Effector memory CD8-positive, alpha-beta T cell (primary cell): ENCODE results near the gene CDC40.

ENCODE experiments used
- ATAC-seq: fragments of 150-1000 bp; cut with Tn5 transposase; replicated peaks from 2 replicates; pipeline ENCODE4 v1.10.0; 2021; ENCODE audit warnings: mild to moderate bottlenecking, moderate library complexity
- DNase-seq, 3 experiments: peaks; one replicate each; pipeline ENCODE4 v3.0.0; 2021
- H3K27ac Mint-ChIP-seq, 2 donors: one replicate each; pipeline ENCODE4 v1.8.0; 2022; ENCODE audit warnings: mild to moderate bottlenecking in 2 of 2, mixed read lengths in 2 of 2, moderate library complexity in 2 of 2
- H3K27me3 Mint-ChIP-seq, 2 donors: one replicate each; pipeline ENCODE4 v1.8.0; 2022; ENCODE audit warnings: mixed read lengths in 2 of 2
- H3K36me3 Mint-ChIP-seq: one replicate; pipeline ENCODE4 v1.8.0; 2022; ENCODE audit warnings: mild to moderate bottlenecking, moderate library complexity, mixed read lengths; ENCODE audit not compliant: insufficient read depth
- H3K4me1 Mint-ChIP-seq, 2 donors: one replicate each; pipeline ENCODE4 v1.8.0; 2022; ENCODE audit warnings: low read depth in 2 of 2, mixed read lengths in 2 of 2
- H3K4me3 Mint-ChIP-seq, 2 donors: one replicate each; pipeline ENCODE4 v1.8.0; 2022; ENCODE audit warnings: mild to moderate bottlenecking in 2 of 2, mixed read lengths in 2 of 2, moderate library complexity in 2 of 2
- H3K9me3 Mint-ChIP-seq, 2 donors: one replicate each; pipeline ENCODE4 v1.8.0; 2022; ENCODE audit warnings: mixed read lengths in 2 of 2
- total RNA-seq, 9 experiments: gene quantifications; one replicate each; lab custom pipeline; 2026; lab: John Stamatoyannopoulos, UW

Gene CDC40
- total RNA-seq = 48.7 to 73.1 (median 61.2) reads per million in 9 experiments

DNA sequence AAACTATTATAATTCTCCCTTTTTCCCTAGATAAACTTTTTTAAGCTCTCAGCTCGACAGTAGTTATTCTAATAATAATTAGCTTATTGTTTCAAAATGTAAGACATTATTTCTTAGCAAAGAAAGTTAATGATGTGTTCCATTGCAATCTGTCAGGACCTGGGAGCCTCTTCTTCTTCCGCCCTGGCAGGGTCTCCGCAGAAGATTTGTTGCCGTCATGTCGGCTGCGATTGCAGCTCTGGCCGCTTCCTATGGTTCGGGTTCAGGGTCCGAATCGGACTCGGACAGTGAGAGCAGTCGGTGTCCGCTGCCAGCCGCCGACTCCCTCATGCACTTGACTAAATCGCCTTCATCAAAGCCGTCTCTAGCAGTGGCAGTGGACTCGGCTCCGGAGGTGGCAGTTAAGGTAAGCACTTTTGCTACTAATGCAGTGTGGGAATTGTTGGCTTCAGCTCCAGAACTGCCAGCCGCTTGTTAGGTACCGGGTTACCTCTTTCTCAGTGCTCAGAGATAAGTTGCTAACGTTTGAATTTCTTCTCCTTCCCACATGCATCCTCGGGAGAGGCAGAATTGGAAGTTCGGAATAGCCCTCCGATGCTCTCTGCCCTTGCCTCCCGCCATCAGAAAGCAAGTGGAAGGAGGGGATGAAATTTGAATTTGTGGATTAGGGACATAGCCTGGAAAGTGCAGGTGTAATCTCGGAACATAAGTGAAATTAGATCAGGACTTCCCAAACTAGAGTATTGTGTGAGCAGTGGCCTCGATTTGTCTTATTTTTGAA, at the start of gene CDC40:
TSS of gene CDC40 (plus strand) at position 200 of the 781 bp plus-strand sequence. CDS start at position 218, 18 bp downstream.
- ATAC-seq = peak; percentile 48

DNA sequence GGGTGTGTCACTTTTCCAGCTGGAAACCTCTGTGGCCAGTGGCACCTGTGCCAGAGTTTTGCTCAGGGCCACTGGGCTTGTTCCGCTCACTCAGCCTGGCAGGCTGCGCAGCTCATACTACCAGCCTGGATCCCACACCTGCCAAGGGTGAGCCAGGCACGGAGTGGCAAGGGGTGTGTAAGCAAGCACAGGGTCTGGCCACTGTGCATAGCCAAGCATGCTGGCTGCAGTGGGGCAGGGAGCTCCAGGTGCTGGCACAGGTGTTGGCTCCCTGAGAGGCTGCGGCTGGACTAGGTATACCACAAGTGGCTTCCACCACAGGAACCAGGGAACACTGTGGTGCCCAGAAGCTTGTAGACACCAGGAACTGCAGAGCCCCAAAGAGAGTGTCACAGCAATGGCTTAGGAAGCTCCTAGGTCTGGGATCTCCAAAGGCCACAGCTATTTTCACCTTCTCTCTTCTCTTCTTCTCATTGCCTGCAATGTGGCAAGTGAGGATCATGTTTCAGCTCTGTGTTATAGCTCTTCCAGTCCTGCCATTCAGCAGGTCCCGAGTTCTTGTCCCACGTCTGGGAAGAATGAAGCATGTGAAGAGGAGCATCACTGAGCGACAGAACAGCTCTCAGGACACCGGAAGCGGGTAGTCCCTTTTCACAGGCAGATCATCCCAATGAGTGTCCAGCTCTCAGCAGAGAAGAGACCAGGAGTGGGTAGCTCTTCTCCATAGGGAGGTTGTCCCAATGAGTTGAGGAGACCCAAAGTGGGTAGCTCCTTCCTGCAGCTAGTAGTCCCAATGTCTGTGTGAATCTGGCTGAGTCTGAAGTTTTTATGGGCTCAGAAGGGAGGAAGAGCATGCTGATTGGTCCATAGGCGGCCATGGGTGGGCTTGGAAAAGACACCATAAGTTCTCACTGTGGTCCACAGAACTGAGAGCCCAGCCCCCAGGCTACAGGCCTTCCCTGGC, 42.0 kb upstream of the CDC40 start:
- Mint-ChIP-seq H3K36me3 (no peaks in the 10 kb centered on the region), H3K9me3 (peaks cover 0 to 1% of the 10 kb centered on the region in 2 donors), H3K27ac (no peak overlapping the region), H3K4me1 (no peaks in the 10 kb centered on the region), H3K4me3 (no peak overlapping the region), H3K27me3 (peaks cover 60 to 69% of the 10 kb centered on the region in 2 donors)
- ATAC-seq = no peak
- no peak for DNase-seq

More for the DNA sequence above, at the start of gene CDC40:
- Mint-ChIP-seq H3K27me3 (peaks cover 3 to 7% of the 10 kb centered on the region in 2 donors), H3K4me3 (no peak within 1 kb of the TSS), H3K9me3 (no peaks in the 10 kb centered on the region), H3K36me3 (peaks cover 3% of the 10 kb centered on the region), H3K4me1 (peaks cover 8 to 9% of the 10 kb centered on the region in 2 donors), H3K27ac (no peak within 1 kb of the TSS)
- peak; percentile 42 to 53 (median 46) for DNase-seq

DNA sequence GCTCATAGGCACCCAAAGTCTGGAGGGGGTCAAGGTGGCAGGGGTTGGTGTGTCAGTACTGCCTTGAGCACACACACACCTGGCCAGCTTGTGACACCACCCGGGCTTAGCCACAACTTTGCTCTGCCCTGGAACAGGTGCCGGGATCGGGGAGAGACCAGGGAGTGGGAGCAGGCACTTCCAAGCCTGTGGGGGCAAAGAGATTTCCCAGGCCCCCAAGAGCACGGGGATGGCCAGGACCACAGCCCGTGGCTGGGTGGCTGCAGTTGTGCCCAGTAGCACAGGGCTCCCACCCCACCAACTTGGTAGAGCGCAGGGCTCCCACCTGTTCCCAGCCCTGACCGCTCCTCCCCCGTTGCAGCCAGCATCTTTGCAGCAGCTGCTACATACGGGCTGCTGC, 41.2 kb upstream of the CDC40 start:
- ATAC-seq (no peak), DNase-seq (no peak)
- peaks cover 0 to 1% of the 10 kb centered on the region in 2 donors for H3K9me3 Mint-ChIP-seq
- H3K4me3 Mint-ChIP-seq = no peak overlapping the region
- H3K27me3 Mint-ChIP-seq = peaks cover 54 to 66% of the 10 kb centered on the region in 2 donors
- no peak overlapping the region for H3K27ac Mint-ChIP-seq
- no peaks in the 10 kb centered on the region for H3K4me1 Mint-ChIP-seq
- no peaks in the 10 kb centered on the region for H3K36me3 Mint-ChIP-seq

DNA sequence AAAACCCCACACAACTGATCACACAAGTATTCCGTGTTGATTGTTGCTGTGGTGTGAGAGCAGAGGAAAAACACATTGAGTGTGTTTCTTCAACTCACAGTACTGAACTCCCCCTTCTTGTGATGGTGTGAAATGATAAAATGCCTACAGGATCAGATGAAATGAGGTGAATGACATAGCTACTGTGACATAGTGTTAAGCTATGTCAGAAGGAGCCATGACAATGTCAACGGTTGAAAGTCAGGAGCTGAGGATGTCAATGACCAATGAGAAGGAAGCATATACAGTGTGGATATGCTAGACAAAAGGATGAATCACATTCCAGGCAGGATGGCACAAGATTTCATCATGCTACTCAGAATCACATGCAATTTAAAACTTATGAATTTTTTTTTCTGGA, 39.6 kb upstream of the CDC40 start:
- Mint-ChIP-seq H3K36me3 (no peaks in the 10 kb centered on the region), H3K4me1 (no peaks in the 10 kb centered on the region), H3K9me3 (peaks cover 0 to 1% of the 10 kb centered on the region in 2 donors), H3K27ac (no peak overlapping the region), H3K4me3 (no peak overlapping the region), H3K27me3 (peaks cover 48 to 66% of the 10 kb centered on the region in 2 donors)
- ATAC-seq = no peak
- no peak for DNase-seq

DNA sequence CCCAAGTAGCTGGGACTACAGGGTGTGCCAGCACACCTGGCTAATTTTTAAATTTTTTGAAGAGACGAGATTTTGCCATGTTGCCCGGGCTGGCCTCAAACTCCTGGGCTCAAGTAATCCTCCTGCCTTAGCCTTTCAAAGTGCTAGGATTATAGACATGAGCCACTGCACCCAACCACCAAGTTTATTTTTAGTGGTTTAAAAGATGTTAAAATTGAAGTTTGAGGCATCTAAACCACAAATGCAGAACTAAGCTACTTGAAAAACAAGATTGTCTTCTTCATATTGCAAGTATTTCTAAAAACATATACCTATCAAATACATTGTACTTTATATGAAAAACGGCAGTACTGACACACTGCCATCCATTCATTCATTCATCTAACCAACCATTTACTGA, 32.4 kb upstream of the CDC40 start:
- peaks cover 39 to 44% of the 10 kb centered on the region in 2 donors for H3K27me3 Mint-ChIP-seq
- no peak for ATAC-seq
- H3K4me1 Mint-ChIP-seq = no peaks in the 10 kb centered on the region
- H3K9me3 Mint-ChIP-seq = no peaks in the 10 kb centered on the region
- H3K36me3 Mint-ChIP-seq = peaks cover 4% of the 10 kb centered on the region
- no peak overlapping the region for H3K4me3 Mint-ChIP-seq
- no peak overlapping the region for H3K27ac Mint-ChIP-seq
- no peak for DNase-seq

DNA sequence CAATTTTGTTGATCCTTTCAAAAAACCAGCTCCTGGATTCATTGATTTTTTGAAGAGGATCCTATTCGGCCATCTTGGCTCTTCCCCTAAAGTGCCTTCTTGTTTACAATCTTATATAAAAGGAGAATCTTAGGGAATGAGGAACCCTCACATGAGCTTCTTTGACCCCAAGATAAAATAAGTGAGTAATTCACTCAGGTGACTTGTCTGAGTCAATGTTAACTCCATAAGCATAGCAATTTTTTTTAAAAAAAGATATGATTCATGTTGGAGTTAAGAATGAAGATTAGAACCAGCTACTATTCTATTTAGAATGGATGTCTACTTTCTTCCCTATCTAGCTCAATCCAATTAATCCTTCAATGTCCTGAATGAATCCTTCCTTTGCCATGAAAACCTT, 21.7 kb upstream of the CDC40 start:
- DNase-seq (no peak), ATAC-seq (no peak)
- Mint-ChIP-seq H3K27me3 (peaks cover 52 to 57% of the 10 kb centered on the region in 2 donors), H3K27ac (no peak overlapping the region), H3K9me3 (no peaks in the 10 kb centered on the region), H3K4me3 (no peak overlapping the region), H3K4me1 (no peaks in the 10 kb centered on the region), H3K36me3 (no peaks in the 10 kb centered on the region)

DNA sequence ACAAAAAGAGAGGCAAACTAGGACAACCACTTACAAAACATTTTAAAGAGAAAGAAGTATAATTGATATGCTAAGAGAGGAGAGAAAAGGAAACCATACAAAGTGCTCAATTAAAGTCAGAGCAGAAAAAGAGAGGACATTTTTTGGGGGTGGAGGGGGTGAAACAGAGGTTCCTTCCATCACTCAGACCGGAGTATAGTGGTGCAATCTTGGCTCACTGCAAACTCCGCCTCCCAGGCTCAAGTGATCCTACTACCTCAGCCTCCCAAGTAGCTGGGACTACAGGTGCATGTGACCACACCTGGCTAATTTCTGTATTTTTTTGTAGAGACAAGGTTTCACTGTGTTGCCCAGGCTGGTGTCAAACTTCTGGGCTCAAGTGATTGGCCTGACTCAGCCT, 10.1 kb upstream of the CDC40 start:
- no peaks in the 10 kb centered on the region for H3K9me3 Mint-ChIP-seq
- no peak overlapping the region for H3K4me3 Mint-ChIP-seq
- H3K27me3 Mint-ChIP-seq = peaks cover 29 to 47% of the 10 kb centered on the region in 2 donors
- DNase-seq (no peak), ATAC-seq (no peak)
- no peaks in the 10 kb centered on the region for H3K4me1 Mint-ChIP-seq
- H3K27ac Mint-ChIP-seq = no peak overlapping the region
- H3K36me3 Mint-ChIP-seq = no peaks in the 10 kb centered on the region

DNA sequence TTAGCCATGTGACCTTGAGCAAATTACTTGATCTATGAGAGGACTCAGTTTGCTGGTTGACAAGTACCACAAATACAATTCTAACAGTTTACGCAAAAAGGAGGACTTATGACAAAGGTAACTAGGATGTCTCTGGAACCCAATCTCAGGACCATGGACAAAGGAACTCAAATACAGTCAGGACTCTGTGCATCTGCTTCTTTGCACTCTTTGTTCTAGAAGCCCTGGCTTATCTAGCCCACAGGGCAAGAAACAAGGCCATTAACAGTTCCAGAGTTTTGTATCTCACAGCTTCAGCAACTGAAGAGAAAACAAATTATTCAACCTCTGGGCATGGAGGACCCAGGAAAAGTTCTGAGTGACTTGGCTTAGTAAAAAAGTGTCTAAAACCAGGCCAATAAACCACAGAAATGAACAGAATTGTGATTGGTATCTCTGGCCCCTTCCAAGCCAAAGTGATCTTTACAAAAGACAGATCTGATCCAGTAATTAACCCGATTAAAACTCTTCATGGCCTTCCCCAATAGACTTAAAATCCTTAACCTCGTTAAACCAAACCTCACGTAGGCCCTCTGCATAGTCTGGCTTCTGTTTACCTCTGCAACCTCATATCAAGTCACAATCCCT, 6.6 kb upstream of the CDC40 start:
- DNase-seq (no peak), ATAC-seq (no peak)
- Mint-ChIP-seq H3K4me3 (no peak overlapping the region), H3K27ac (no peak overlapping the region), H3K9me3 (no peaks in the 10 kb centered on the region), H3K27me3 (peaks cover 35 to 47% of the 10 kb centered on the region in 2 donors), H3K36me3 (no peaks in the 10 kb centered on the region), H3K4me1 (peaks cover 4 to 5% of the 10 kb centered on the region in 2 donors)

DNA sequence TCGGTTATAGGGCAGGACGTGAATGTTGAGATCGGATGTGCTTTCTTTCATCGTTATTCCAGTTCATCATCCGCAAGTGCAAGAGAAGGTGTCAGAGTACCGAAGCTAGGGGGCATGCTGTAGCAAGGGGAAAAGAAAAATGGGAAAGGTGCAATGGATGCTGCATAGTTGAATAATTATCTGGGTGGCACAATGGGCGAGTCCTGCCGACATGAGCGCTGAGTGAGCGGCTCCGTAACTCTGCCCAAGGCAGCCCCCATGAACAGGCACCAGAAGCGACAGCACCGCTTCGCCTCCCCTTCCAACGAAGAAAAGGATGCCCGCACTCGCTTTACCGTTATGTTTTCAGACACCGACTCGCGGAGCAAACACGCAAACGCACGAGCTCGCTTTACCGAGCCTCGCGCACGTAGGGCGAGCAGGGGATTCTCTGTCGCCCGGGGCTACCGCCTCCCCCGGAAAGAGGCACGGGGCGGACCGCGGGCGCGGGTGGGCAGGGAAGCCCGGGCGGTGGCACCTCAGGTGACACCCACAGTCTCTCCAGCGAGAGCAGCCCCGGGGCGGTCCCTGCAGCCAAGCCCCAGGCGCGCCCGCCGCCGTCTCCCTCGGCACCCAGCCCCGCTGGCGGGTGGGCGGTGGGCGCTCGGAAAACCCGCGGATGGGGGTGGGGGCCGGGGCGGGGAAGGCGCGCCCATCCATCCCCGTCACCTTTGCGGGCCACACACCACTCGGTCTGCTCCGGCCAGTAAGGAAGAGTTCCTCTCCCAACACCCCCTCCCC, 1.4 kb upstream of the CDC40 start:
- peak; percentile 64 to 67 (median 65) for DNase-seq
- Mint-ChIP-seq H3K27me3 (peaks cover 19 to 23% of the 10 kb centered on the region in 2 donors), H3K36me3 (peaks cover 3% of the 10 kb centered on the region), H3K4me3 (no peak overlapping the region), H3K4me1 (peaks cover 7 to 8% of the 10 kb centered on the region in 2 donors), H3K27ac (peak overlapping the region in 1 of 2 donors; percentile 17), H3K9me3 (no peaks in the 10 kb centered on the region)
- peak; percentile 68 for ATAC-seq

DNA sequence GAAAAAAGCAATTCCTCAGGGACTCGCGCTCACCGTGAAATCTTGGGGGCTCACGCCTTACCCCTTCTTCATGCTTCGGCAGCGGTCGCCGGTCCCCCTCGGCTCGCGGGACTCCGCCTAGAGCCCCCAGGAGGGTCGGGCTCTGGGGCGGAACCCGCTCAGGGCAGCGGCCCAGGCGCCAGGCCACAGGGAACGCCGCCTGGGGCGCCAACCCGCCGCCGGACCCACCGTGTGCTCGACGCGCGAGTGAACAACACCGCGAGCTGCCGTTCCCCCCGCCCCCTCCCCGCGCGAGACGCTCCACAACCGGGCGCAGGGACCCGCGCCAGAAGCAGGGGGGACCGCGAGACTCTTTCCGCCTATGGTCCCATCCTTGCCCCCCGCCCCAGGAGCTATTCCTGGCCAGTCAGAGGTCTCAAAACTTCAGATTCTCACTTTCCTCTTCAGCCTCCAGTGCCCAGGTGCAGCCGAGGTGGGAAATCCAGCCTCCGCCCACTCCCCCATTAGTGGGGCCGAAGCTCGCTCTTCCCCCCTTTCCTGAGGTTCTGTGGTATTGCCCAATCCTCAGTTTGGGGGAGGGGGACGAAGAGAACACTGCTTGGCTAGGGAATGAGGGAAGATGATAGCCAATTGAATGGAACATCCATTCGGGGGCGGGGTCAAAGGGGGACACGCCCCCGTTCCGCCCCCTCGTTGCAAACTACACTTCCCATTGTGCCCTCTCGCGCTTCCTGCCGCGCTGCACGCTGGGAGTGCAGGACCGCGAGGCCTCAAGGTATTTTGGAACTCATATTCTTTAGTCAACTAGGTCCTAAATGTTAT, 610 bp upstream of the CDC40 start, which contains the start of gene WASF1:
TSS of gene WASF1 (minus strand) at position 265 of the 822 bp plus-strand sequence. CDS start 52,069 bp downstream, outside the sequence.
- ATAC-seq = peak; percentile 87
- Mint-ChIP-seq H3K27ac (peak within 1 kb of the TSS in 1 of 2 donors; percentile 17), H3K27me3 (peaks cover 11 to 15% of the 10 kb centered on the region in 2 donors), H3K4me3 (no peak within 1 kb of the TSS), H3K4me1 (peaks cover 7 to 8% of the 10 kb centered on the region in 2 donors), H3K36me3 (peaks cover 3% of the 10 kb centered on the region), H3K9me3 (no peaks in the 10 kb centered on the region)
- DNase-seq = peak; percentile 83 to 88 (median 87)

DNA sequence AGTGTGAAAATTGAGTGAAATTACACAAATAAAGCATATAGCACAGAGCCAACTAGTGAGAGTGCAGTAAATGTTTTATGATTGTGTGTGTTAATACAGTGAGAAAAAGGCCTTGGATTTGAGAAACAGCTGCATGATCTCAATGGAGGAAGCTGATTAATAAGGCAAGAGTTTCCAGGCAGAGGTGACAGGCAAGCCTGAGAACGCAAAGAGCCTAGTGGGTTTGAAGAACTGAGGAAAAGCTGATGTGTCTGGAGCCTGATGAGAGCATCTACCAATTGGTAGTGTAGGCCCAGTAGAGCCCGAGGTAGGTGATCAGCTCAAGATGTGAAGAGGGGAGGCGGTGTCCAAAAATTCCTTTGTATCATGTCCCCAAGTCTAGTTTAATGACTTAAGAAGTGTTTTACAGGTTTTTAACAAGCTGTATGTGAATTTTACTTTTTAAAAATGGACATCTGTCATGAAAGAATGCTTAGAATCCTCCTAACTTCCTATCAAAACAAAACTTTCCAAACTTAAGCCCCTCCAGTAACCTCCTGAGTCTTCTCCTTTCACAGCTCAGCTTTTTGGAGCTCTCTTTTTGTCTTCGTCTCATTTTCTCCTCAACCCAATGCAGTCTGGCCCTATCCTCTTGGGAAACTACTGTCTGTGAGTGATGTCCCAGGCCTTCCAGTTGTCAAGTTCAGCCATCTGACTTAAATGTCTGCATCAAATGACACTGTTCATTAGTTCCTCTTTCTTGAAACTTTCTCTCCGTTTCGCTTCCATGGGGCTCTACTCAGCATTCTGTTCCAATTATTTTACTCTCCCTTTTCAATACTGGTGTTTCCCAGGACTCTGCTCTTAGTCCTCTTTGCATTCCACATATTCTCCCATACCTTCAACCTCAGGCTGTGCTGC, 1.2 kb downstream of the CDC40 start:
- Mint-ChIP-seq H3K27ac (no peak overlapping the region), H3K9me3 (no peaks in the 10 kb centered on the region), H3K27me3 (peaks cover 0 to 5% of the 10 kb centered on the region in 2 donors), H3K4me1 (peaks cover 15 to 18% of the 10 kb centered on the region in 2 donors), H3K4me3 (no peak overlapping the region), H3K36me3 (peaks cover 3% of the 10 kb centered on the region)
- ATAC-seq (no peak), DNase-seq (no peak)
